Esophagus muscularis mucosa (tissue), 3 donors: Measurements from ENCODE around the gene RBM12.

Experiments
- POLR2AphosphoS5 ChIP-seq, 2 donors: sonication (generic); formaldehyde crosslinking; IDR thresholded peaks; one replicate each; pipeline ENCODE4 v1.6.1; 2017; ENCODE audit warnings: antibody characterized with exemption in 2 of 2
- TF ChIP-seq, protein P1 (sequence below), 3 experiments: fragments of 200-600 bp in 2 of 3; fragments of 450-650 bp in 1 of 3; sonication (generic) in 2 of 3; IDR thresholded peaks; one replicate each; pipeline ENCODE4 v1.5.1; 2017 to 2019; ENCODE audit warnings: antibody characterized with exemption in 3 of 3, mild to moderate bottlenecking in 2 of 3, moderate library complexity in 1 of 3

- TF ChIP-seq, protein P1, sequence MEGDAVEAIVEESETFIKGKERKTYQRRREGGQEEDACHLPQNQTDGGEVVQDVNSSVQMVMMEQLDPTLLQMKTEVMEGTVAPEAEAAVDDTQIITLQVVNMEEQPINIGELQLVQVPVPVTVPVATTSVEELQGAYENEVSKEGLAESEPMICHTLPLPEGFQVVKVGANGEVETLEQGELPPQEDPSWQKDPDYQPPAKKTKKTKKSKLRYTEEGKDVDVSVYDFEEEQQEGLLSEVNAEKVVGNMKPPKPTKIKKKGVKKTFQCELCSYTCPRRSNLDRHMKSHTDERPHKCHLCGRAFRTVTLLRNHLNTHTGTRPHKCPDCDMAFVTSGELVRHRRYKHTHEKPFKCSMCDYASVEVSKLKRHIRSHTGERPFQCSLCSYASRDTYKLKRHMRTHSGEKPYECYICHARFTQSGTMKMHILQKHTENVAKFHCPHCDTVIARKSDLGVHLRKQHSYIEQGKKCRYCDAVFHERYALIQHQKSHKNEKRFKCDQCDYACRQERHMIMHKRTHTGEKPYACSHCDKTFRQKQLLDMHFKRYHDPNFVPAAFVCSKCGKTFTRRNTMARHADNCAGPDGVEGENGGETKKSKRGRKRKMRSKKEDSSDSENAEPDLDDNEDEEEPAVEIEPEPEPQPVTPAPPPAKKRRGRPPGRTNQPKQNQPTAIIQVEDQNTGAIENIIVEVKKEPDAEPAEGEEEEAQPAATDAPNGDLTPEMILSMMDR (IDR thresholded peaks at IDR 0.05) = no peak
- no peak for TF ChIP-seq POLR2AphosphoS5 (IDR thresholded peaks at IDR 0.05)
These were observed 4.4 kb downstream of the RBM12 start for GRCh38 chr20:35660122-35660937.
